ENCODE results near the gene PLEKHB1. TPM values are rescaled to one million over a fixed set of nuclear protein-coding genes. Genes with fewer than 3 reads are reported as not detected.
A peak's percentile ranks its signal among the peaks of the same experiment; 100 is the strongest.

The PLEKHB1 gene
- total RNA-seq, 4 donors from 2014 or later = 1.1 to 8.2 (median 4.2) TPM

DNA sequence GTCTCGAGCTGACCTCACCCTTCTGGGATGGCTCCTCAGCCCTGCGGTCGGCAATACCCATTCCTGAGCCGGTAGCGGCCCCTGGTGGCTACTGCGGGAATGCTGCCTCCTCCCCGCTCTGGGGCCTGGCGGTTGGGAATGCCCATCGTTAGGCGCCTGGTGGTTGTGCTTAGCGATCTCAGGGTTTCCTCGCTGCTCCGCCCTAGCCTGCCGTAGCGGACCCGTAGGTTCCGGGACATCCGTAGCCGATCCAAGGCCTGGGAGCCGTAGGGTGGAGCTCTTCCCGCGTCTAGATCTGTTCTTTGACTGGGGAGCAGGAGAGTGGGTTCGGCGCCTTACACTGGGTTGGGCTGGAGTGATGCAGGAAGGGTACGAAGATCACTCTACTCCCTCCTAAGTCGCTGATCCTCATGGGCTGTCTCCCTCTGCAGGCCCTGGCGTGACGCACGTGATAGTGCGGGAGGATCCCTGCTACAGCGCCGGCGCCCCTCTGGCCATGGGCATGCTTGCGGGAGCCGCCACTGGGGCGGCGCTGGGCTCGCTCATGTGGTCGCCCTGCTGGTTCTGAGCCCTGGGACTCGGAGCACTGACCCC, 14.8 kb downstream of the PLEKHB1 start:
- TF ChIP-seq, protein P1, sequence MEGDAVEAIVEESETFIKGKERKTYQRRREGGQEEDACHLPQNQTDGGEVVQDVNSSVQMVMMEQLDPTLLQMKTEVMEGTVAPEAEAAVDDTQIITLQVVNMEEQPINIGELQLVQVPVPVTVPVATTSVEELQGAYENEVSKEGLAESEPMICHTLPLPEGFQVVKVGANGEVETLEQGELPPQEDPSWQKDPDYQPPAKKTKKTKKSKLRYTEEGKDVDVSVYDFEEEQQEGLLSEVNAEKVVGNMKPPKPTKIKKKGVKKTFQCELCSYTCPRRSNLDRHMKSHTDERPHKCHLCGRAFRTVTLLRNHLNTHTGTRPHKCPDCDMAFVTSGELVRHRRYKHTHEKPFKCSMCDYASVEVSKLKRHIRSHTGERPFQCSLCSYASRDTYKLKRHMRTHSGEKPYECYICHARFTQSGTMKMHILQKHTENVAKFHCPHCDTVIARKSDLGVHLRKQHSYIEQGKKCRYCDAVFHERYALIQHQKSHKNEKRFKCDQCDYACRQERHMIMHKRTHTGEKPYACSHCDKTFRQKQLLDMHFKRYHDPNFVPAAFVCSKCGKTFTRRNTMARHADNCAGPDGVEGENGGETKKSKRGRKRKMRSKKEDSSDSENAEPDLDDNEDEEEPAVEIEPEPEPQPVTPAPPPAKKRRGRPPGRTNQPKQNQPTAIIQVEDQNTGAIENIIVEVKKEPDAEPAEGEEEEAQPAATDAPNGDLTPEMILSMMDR (IDR thresholded peaks at IDR 0.05) = peak in 2 of 3 donors; percentile 87 to 91
- peak; percentile 94 for ATAC-seq (ENCODE audit: low FRiP score)
- peak; percentile 84 for DNase-seq (ENCODE audit: low spot score)

DNA sequence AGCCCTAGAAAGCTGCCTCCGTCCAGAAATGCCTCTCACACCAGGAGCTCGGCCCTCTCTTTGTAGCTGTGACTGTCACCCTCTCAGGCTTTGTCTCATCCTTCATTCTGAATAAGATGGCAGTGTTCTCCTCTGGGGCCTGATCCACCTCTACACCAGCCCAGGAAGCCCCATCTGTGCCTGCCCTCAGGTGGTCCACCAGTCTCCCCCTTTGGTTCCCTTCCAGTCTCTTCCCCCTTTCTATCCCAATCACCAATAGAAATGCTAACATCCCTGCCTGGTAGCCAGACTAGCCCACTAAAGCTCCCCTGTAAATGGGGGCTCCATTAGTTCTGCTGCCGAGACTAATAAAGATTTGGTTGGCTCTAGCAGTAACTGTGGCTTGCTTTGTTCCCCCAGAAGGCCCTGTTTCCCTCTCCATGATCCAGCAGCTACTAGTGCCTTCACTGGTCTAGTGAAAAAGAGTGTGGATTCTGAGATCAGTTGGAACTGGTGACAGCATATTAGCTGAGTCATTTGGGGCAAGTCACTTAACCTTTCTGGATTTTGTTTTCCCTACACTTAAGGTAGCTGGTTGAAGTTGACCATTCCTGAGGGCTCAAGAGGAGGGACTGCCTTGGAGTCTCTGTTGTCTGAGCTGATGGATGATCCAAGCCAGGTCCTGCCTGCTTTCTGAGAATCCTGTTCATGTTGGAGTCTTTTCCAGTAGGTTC, 16.2 kb downstream of the PLEKHB1 start:
- no peak for ATAC-seq (ENCODE audit: low FRiP score)
- TF ChIP-seq, protein P1 (IDR thresholded peaks at IDR 0.05) = no peak
- no peak for DNase-seq (ENCODE audit: low spot score)

DNA sequence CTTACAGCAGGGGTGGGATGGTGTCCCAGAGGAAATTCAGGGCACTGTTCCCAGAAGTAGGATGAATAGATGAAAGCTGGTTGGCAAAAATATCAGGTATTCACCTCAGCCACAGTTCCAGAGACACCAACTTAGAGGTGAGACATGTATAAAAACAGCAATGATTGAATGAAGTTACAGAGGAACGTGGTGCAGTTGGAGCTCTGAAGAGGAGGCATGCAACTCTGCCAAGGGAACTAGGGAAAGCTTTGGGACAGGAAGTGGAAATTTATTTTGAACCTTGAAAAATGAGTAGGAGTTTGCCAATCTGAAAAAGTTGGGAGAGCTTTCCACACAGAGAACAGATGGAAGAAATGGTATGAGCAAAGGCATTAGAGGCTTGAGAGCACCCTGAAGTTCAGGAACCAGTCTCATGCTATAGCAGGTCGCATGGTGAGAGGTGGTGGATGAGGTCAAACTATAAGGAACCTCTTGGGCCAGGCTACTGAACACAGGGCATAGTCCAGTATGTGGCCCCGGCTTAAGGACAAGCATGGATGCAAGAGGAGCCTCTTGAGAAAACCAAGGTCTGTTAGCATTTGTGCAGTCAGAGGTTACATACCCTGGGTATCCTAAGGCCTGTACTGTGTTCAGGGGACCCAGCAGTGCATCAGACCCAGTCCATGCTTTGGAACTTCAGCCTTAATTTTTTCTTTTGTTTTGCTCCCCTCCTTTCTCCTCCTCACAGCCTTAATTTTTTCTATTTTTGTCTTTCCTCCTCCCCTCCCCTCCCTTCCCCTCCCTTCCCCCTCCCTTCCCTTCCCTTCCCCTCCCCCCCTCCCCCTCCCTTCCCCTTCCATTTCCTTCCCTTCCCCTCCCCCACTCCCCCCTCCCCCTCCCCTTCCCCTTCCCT, 17.5 kb downstream of the PLEKHB1 start:
- no peak for DNase-seq (ENCODE audit: low spot score)
- ATAC-seq (ENCODE audit: low FRiP score) = no peak
- TF ChIP-seq, protein P1 (IDR thresholded peaks at IDR 0.05) = no peak

DNA sequence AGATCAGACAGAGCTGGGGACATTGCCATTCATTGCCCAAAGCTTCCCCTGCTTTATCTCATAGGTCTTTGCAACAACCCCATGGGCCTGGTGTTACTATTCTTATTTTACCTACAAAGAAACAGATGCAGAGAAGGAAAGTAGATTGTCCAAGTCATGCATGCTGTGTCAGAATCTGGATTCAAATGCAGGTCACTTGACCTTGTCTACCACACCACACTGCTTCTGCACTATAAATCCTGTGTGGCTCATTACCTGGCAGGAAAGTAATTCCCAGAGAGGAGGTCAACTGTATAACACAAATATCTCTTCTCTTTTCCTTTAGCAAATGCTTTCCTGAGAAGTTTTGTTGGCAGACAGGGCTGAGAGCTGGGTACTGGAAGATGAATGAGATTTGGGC, 18.5 kb downstream of the PLEKHB1 start:
- TF ChIP-seq, protein P1 (IDR thresholded peaks at IDR 0.05) = no peak
- ATAC-seq (ENCODE audit: low FRiP score) (no peak), DNase-seq (ENCODE audit: low spot score) (no peak)

DNA sequence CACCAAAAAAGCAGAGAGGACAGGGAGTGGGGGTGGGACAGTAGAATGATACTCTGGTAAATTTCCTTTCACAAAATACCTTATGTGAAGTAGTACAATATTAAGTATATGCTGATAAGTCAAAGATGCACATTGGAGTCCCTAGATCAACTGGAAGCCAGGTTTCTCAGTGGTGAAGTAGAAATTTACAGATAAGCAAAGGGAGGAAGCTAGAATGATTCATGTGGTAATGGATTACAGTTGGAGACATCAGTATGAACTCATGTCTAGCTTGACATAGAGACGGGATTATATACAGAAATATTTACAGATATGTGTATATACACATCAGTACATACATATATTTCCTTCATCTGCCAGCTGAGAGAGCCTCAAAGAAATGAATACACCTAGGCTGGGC, 21.5 kb downstream of the PLEKHB1 start:
- DNase-seq (ENCODE audit: low spot score) (no peak), ATAC-seq (ENCODE audit: low FRiP score) (no peak)
- TF ChIP-seq, protein P1 (IDR thresholded peaks at IDR 0.05) = no peak

DNA sequence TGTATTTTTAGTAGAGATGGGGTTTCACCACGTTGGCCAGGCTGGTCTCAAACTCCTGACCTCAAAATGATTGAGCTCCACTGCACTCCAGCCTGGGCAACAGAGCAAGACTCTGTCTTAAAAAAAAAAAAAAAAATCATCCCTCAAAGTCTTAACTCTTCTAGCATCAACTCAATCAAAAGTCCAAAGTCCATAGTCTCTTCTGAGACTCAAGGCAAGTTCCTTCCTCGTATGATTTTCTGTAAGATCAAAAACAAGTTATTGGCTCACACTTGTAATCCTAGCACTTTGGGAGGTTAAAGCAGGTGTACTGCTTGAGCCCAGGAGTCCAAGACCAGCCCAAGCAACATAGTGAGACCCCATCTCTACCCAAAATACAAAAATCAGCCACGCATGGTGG, 24.4 kb downstream of the PLEKHB1 start:
- no peak for ATAC-seq (ENCODE audit: low FRiP score)
- TF ChIP-seq, protein P1 (IDR thresholded peaks at IDR 0.05) = no peak
- DNase-seq (ENCODE audit: low spot score) = no peak

Data from omental fat pad (tissue), 4 donors.